A673 (cell line): ENCODE results near the gene TNIP3.

ENCODE experiments used
- EZH2 ChIP-seq: fragments of 200-600 bp; sonication (generic); IDR thresholded peaks from 2 replicates; pipeline ENCODE4 v1.6.1; 2017; ENCODE audit warnings: borderline replicate concordance, low read depth, mild to moderate bottlenecking, mixed read lengths, antibody characterized with exemption, low read length; ENCODE audit not compliant: poor library complexity, severe bottlenecking
- TF ChIP-seq, protein P1 (sequence below): fragments of 300-800, 200-600 bp; sonication (generic); conservative IDR thresholded peaks from 2 replicates; pipeline ENCODE4 v1.5.1; 2017; ENCODE audit warnings: low read depth, mild to moderate bottlenecking, antibody characterized with exemption, low read length, moderate library complexity, mixed read lengths

DNA sequence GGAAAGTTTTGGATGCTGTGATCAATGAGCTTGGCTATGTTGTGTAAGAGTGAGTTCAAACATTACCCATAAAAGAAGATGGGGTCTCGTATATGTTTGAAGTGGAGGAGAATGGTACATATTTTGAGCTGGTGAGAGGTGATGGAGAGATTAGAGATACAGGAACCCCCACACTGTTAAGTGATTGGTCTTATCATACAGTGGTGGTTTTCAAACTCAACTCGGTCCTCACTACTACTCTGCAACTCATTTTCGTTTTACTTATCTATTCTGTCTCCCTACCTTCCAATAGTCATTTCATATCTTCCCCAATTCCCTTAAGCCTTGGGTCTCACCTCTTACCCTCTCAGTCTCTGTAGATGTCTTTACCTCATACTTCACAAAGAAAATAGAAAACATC is 16.4 kb upstream of the TNIP3 start:
- TF ChIP-seq, protein P1, sequence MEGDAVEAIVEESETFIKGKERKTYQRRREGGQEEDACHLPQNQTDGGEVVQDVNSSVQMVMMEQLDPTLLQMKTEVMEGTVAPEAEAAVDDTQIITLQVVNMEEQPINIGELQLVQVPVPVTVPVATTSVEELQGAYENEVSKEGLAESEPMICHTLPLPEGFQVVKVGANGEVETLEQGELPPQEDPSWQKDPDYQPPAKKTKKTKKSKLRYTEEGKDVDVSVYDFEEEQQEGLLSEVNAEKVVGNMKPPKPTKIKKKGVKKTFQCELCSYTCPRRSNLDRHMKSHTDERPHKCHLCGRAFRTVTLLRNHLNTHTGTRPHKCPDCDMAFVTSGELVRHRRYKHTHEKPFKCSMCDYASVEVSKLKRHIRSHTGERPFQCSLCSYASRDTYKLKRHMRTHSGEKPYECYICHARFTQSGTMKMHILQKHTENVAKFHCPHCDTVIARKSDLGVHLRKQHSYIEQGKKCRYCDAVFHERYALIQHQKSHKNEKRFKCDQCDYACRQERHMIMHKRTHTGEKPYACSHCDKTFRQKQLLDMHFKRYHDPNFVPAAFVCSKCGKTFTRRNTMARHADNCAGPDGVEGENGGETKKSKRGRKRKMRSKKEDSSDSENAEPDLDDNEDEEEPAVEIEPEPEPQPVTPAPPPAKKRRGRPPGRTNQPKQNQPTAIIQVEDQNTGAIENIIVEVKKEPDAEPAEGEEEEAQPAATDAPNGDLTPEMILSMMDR, result no peak
- TF ChIP-seq EZH2, result no peak
